Measurements from ENCODE around the gene TAS2R40. TPM values are rescaled to one million over a fixed set of nuclear protein-coding genes. Genes with fewer than 3 reads are reported as not detected.

TAS2R40 gene
- total RNA-seq, 4 donors from 2014 or later: not detected

DNA sequence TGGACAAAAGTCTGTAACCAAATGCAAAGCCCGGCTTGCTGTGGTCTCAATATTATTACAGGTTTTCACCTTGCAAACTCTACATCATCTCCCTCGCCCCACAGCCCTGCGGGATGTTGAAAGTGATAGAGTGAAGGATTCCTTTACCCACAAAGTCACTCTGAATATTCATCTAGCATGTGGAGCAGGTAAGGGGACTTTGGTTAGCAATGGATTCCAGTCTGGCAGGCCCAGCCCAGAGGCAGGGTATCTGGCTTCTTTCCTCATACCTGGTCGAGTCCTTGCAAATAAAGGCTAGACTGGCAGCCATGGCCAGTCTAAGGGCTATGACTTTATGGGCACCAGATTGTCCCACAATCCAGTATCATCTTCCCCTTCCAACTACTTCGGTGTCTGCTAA is 3.2 kb downstream of the TAS2R40 start:
- H3K4me3 ChIP-seq (ENCODE audit: low read depth, poor library complexity, severe bottlenecking): no peak overlapping the region
- WGBS, 2 donors: 78 to 86% methylated on average over 5 of the region's 5 CpGs
- TF ChIP-seq POLR2A (IDR thresholded peaks at IDR 0.05) (no peak), CTCF (IDR thresholded peaks at IDR 0.05) (no peak)
- DNase-seq (ENCODE audit: low spot score in 2 of 2): no peak
- intact Hi-C loops (cut with DNase I; ENCODE audit: low total_unique reads): no loop called here

GRCh38 chr7:143227806-143228205 is 6.0 kb downstream of the TAS2R40 start:
- intact Hi-C loops (cut with DNase I; ENCODE audit: low total_unique reads): no loop called here
- TF ChIP-seq CTCF (IDR thresholded peaks at IDR 0.05): no peak
- no peak for TF ChIP-seq POLR2A (IDR thresholded peaks at IDR 0.05)
- no peak overlapping the region for H3K4me3 ChIP-seq (ENCODE audit: low read depth, poor library complexity, severe bottlenecking)
- DNase-seq (ENCODE audit: low spot score in 2 of 2): no peak
- WGBS, 2 donors: 21 to 27% methylated on average over 1 of the region's 1 CpG

- H3K4me3 ChIP-seq (ENCODE audit: low read depth, poor library complexity, severe bottlenecking): no peak overlapping the region
- intact Hi-C loops (cut with DNase I; ENCODE audit: low total_unique reads): no loop called here
- TF ChIP-seq CTCF (IDR thresholded peaks at IDR 0.05) (no peak), POLR2A (IDR thresholded peaks at IDR 0.05) (no peak)
- WGBS, 2 donors: 42 to 45% methylated on average over 9 of the region's 9 CpGs
- no peak for DNase-seq (ENCODE audit: low spot score in 2 of 2)
Measured at GRCh38 chr7:143229054-143229790, 7.4 kb downstream of the TAS2R40 start.

- no peak for TF ChIP-seq CTCF (IDR thresholded peaks at IDR 0.05)
- TF ChIP-seq POLR2A (IDR thresholded peaks at IDR 0.05): no peak
- H3K4me3 ChIP-seq (ENCODE audit: low read depth, poor library complexity, severe bottlenecking): no peak overlapping the region
- DNase-seq (ENCODE audit: low spot score in 2 of 2): no peak
- WGBS, 2 donors: 93 to 97% methylated on average over 2 of the region's 2 CpGs
- intact Hi-C loops (cut with DNase I; ENCODE audit: low total_unique reads): no loop called here
Measured at GRCh38 chr7:143230602-143231457, 9.0 kb downstream of the TAS2R40 start.

DNA sequence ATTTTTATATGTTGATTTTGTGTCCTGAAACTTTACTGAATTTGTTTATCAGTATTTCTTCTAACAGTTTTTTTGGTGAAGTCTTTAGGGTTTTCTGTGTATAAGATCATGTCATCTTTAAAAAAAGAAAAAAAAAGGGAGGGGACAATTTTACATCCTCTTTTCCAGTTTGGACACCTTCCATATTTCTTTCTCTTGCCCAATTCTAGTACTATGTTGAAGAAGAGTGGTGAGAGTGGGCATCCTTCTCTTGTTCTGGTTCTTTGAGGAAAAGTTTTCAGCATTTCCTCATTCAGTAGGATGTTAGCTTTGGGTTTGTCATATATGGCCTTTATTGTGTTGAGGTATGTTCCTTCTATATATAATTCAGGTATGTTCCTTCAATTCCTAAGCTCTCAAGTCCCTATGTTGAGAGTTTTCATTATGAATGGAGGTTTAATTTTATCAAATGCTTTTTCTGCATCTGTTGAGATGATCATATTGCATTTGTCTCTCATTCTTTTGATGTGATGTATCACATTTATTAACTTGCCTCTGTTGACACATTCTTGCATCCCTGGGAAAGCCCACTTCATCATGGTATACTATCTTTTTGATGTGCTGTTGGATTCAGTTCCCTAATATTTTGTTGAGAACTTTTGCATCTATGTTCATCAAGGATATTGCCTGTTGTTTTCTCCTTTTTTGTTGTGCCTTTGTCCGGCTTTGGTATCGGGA is 12.1 kb downstream of the TAS2R40 start:
- intact Hi-C loops (cut with DNase I; ENCODE audit: low total_unique reads): no loop called here
- no peak for DNase-seq (ENCODE audit: low spot score in 2 of 2)
- H3K4me3 ChIP-seq (ENCODE audit: low read depth, poor library complexity, severe bottlenecking): no peak overlapping the region
- 94 to 96% methylated on average over 2 of the region's 2 CpGs for WGBS, 2 donors
- TF ChIP-seq POLR2A (IDR thresholded peaks at IDR 0.05) (no peak), CTCF (IDR thresholded peaks at IDR 0.05) (no peak)
